GM19324 (cell line): ENCODE data around the gene ATF6B.

Source experiments
- ATAC-seq: cut with Tn5 transposase; IDR thresholded peaks from one replicate; pipeline ENCODE4 v1.9.1; 2021; ENCODE audit warnings: mild to moderate bottlenecking, moderate library complexity; ENCODE audit not compliant: unreplicated experiment, low FRiP score

ATF6B gene

GRCh38 chr6:32127717-32128592 is at the start of gene ATF6B:
Gene ATF6B (minus strand): TSS chr6:32128246. CDS start chr6:32128207, 39 bp downstream.
- peak; percentile 79 for ATAC-seq

GRCh38 chr6:32177183-32177787 is 49.2 kb upstream of the ATF6B start:
- ATAC-seq, result no peak

GRCh38 chr6:32176476-32177182 is 48.6 kb upstream of the ATF6B start:
- ATAC-seq, result no peak

- ATAC-seq, result peak; percentile 39
These were observed 47.8 kb upstream of the ATF6B start, which contains the start of gene AGPAT1 for GRCh38 chr6:32175711-32176475. Gene AGPAT1 (minus strand): TSS chr6:32176084. CDS start chr6:32171496, 4,588 bp downstream.

DNA sequence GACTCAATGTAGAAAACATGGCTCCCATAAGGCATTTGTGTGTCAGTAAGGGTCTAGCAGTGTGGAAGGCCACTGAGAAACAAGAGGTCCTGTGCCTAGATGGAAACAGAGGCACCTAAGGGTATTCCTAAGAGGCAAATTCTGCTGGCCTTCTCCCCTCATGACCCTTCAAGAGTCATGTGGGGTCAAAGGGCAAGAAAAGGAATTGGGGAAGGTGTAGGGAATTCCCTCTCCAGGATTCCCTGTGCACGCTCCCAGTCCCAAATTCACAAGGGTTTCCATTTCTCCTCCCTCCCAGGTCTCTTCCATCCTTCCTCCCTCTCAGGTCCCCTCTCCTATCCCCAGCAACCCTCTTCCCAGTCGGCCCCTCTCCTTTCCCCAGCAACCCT is 47.3 kb upstream of the ATF6B start:
- ATAC-seq, result no peak

GRCh38 chr6:32174416-32174815 is 46.4 kb upstream of the ATF6B start:
- ATAC-seq, result no peak

- ATAC-seq, result no peak
These were observed 45.1 kb upstream of the ATF6B start for GRCh38 chr6:32173051-32173727.

DNA sequence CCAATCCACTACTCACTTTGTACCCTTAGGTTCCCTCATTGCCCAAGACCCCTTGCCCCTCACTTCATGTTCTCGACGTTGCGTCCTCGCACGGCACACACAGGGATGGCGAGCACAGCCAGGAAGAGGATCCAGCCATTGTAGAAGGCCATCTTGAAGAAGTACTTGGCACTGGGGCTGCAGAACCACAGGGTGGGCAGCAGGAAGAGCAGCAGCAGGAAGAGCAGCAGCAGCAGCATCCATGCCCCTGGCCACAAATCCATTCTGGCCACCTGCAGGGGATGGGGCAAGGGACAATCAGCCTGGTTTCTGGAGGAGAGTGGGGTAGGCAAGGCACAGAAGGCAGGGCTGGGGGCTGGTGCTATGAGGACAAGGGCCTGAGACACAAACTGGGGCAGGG is 43.2 kb upstream of the ATF6B start:
- no peak for ATAC-seq

DNA sequence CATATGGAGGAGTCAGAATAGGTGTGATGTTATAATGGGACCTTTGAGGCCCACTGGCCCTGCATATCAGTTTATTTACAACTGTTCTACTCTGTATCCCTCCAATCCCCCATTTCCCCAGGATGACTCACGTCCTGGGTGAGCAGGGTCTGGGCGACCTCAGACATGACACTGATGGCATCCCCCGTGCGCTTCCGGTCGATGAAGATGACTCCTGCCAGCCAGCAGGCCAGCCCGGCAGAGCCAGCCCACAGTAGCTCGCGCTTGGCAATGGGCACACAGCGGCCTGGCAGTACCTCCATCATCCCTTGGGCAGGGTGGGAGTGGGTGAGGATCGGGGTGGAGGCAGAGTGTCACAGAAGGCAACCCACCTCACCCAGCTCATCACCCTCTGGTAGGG is 42.2 kb upstream of the ATF6B start:
- no peak for ATAC-seq

DNA sequence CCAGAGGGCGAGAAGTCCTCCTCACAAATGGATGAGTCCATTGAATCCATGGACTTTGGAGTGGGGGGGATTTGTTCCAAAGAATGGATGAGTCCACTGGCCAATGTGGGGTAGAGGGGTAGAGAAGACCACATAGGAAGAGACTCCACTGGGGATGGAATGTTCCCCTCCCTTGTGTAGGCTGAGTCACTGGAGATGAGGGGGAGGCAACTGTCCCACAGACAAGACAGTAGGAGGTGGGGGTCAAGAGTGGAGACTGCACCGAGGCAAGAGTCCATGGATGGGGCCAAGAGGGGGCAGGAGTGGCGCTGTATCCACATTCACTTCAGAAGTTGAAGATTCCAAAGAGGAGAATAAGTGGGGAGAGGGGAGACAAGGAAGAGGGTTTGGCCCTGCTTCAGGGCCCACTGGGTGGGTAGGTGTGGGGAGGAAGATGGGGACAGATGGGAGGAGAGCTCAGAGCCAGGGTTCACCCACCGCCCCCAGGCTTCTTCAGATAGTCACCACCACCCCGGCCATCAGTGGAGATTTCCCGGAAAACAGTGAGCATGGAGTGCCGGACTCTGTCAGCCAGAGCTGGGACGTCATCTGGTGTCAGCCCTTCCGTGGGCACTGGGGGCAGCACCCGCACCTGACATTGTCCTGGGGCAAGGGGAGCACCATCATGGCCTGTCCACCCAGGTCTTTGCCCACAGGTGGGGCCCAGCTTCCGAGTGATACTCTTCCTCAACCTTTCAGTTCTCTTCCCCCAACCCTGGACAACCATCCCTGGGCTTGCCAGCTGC is 41.0 kb upstream of the ATF6B start:
- ATAC-seq, result no peak

GRCh38 chr6:32168350-32168749 is 40.3 kb upstream of the ATF6B start:
- no peak for ATAC-seq

GRCh38 chr6:32167761-32168262 is 39.8 kb upstream of the ATF6B start:
- no peak for ATAC-seq

DNA sequence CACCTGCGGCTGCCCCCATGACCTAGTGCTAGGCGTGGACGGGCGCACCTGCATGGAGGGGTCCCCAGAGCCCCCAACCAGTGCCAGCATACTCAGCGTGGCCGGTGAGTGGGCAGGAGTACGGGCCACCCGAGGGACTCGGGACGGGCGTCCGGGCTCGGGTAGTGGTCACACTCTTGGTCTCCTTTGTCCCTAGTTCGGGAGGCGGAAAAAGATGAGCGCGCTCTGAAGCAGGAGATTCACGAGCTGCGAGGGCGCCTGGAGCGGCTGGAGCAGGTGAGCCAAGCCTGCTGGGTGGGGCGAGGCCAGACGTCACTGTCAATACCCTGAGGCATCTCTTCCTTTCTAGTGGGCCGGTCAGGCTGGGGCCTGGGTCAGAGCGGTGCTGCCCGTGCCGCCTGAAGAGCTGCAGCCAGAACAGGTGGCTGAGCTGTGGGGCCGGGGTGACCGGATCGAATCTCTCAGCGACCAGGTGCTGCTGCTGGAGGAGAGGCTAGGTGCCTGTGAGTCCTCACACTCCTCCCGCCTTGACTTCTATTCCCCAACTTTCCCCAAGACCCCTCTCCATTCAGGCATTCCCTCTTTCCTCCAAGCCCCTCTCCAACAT is 39.2 kb upstream of the ATF6B start:
- ATAC-seq, result no peak

DNA sequence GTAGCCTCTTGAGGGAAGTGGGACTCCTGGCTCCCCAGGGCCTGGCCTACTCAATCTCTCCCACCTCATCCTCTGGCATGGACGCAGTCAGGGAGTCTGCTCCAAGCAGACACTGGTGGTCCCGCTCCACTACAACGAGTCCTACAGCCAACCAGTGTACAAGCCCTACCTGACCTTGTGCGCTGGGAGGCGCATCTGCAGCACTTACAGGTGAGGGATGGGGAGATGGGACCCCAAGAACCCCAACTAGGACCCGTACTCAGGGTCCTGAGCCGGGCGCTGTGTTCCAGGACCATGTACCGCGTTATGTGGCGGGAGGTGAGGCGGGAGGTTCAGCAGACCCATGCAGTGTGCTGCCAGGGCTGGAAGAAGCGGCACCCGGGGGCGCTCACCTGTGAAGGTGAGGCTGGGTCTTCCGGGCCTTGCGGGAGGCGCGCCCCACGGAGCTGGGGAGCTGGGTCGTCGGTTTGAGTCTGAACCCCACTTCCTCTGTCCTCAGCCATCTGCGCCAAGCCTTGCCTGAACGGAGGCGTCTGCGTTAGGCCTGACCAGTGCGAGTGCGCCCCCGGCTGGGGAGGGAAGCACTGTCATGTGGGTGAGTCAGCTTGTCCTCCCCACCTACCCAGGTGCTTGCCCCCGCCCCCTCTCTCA is 38.5 kb upstream of the ATF6B start:
- ATAC-seq, result no peak

DNA sequence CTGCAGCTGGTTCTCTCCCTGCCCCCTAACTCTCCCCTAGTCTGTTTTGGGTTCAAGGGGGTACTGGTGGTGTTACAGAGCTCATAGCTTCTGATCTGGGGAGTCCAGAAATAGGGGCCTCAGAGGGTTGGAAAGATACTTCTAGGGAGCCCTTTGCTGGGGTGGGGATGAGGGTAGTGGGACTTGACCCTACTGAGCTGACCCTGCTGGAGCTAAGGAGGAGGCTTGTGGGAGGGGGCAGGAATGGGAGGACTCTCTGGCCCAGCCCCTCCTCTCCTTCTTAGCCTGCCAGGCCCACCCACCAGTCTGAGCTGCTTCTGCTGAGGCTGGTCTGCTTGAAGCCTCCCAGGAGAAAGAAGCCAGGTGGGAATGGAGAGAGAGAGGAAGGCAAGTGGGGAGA is 36.2 kb upstream of the ATF6B start, which contains the start of gene EGFL8:
Gene EGFL8 (plus strand): TSS at position 301 of the 400 bp plus-strand sequence. CDS start 1,571 bp downstream, outside the sequence.
- ATAC-seq, result no peak

- ATAC-seq, result no peak
These were observed 35.7 kb upstream of the ATF6B start for GRCh38 chr6:32163559-32164258.

GRCh38 chr6:32158052-32158451 is 30.0 kb upstream of the ATF6B start:
- ATAC-seq, result no peak
